Measurements from ENCODE around the gene LBHD2.

DNA sequence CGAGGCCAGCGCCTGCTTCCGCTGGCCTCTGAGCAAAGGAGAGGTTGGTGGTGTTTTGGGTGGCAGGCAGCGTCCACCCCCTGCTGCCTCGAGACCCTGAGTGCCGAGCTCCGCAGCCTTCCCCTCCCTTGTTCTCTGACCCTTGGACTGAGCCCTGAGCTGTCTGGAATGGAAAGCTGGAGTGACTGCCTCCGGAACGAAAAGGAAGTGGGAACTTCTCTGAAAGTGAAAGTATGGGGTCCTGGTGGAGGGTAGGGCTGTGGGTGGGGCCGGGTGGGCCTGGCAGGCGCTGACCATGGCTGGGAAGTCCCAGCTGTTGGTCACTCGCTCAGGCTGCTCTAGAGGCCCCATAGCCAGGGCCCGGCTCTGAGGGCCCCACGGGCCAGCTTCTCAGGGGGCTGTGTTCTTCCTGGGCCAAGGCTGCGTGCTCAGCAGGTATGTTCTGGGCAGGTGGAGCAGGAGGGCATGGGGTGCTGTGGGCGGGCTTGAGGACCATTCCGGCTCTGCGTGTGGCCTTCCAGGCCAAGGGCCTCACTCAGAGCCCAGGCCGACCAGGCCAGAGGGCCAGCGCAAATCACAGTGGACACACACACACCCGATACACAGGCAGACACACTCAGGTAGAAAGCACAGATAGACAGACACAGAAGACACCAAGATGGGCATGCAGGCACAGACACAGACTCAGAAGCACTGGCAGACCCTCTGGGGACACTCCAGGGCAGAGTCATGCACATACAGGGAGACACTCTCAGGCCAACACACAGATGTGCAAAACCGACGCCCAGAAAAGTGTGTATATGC lies 10.6 kb downstream of the LBHD2 start, which contains the start of gene EXOC3L4:
- TF ChIP-seq CTCF (IDR thresholded peaks at IDR 0.05; ENCODE audit: low read depth, low read length, poor library complexity, severe bottlenecking) (no peak), EZH2phosphoT487 (IDR thresholded peaks at IDR 0.05; ENCODE audit: borderline replicate concordance, low read length) (no peak)

Measured in DOHH2 (cell line).